Kidney epithelial cell (primary cell): Measurements from ENCODE around the gene MUC4. TPM values are rescaled to one million over a fixed set of nuclear protein-coding genes. Genes with fewer than 3 reads are reported as not detected.

ENCODE experiments used
- DNase-seq: peaks from one replicate; pipeline ENCODE4 v3.0.0-alpha.2; 2010; ENCODE audit warnings: low read depth
- H3K27me3 ChIP-seq: 2 replicates; pipeline ENCODE4 v1.6.0; 2011; ENCODE audit warnings: low read length; ENCODE audit not compliant: control insufficient read depth, insufficient read depth
- H3K36me3 ChIP-seq: 2 replicates; pipeline ENCODE4 v1.5.1; 2011; ENCODE audit warnings: low read length; ENCODE audit not compliant: control insufficient read depth, insufficient read depth
- H3K4me3 ChIP-seq: 2 replicates; pipeline ENCODE4 v1.5.1; 2011; ENCODE audit warnings: low read depth, mild to moderate bottlenecking, control low read depth, low read length
- CTCF ChIP-seq: IDR thresholded peaks from 2 replicates; pipeline ENCODE4 v1.5.1; 2011; ENCODE audit warnings: mild to moderate bottlenecking, moderate library complexity, low read length, control low read depth, inconsistent platforms; ENCODE audit not compliant: insufficient read depth, poor library complexity, severe bottlenecking
- total RNA-seq: library from RNA; depleted of rRNA; stranded (reverse); fragments of >200 nt; gene quantifications from 2 replicates; pipeline ENCODE4 v1.2.3, GENCODE V29; 2015

Gene MUC4
- total RNA-seq, 1 donor from 2014 or later: 6.9 TPM

- no peak for TF ChIP-seq CTCF
- Histone ChIP-seq H3K4me3 (no peak overlapping the region), H3K27me3 (peaks cover 40% of the 10 kb centered on the region), H3K36me3 (no peaks in the 10 kb centered on the region)
- no peak for DNase-seq
Observed at GRCh38 chr3:195758721-195759353, 52.9 kb downstream of the MUC4 start.

GRCh38 chr3:195757827-195758226 lies 53.9 kb downstream of the MUC4 start:
- H3K27me3 ChIP-seq: peaks cover 30% of the 10 kb centered on the region
- no peaks in the 10 kb centered on the region for H3K36me3 ChIP-seq
- no peak for TF ChIP-seq CTCF
- H3K4me3 ChIP-seq: no peak overlapping the region
- no peak for DNase-seq

GRCh38 chr3:195757438-195757770 lies 54.3 kb downstream of the MUC4 start:
- H3K27me3 ChIP-seq: peaks cover 28% of the 10 kb centered on the region

GRCh38 chr3:195755791-195756676 lies 55.7 kb downstream of the MUC4 start:
- Histone ChIP-seq H3K27me3 (peaks cover 15% of the 10 kb centered on the region), H3K36me3 (no peaks in the 10 kb centered on the region), H3K4me3 (no peak overlapping the region)
- TF ChIP-seq CTCF: no peak
- no peak for DNase-seq

More at GRCh38 chr3:195757438-195757770, 54.3 kb downstream of the MUC4 start:
- TF ChIP-seq CTCF: no peak
- Histone ChIP-seq H3K4me3 (no peak overlapping the region), H3K36me3 (no peaks in the 10 kb centered on the region)
- no peak for DNase-seq

- no peak overlapping the region for H3K4me3 ChIP-seq
- no peak for TF ChIP-seq CTCF
- no peaks in the 10 kb centered on the region for H3K36me3 ChIP-seq
- DNase-seq: no peak
- H3K27me3 ChIP-seq: peaks cover 10% of the 10 kb centered on the region
Observed at GRCh38 chr3:195755391-195755790, 56.3 kb downstream of the MUC4 start.
